Transverse colon (tissue), 4 donors: ENCODE data around the gene NEUROD2.

Experiments used
- EP300 ChIP-seq: sonication (generic); formaldehyde crosslinking; IDR thresholded peaks from one replicate; pipeline ENCODE4 v1.6.1; 2017; ENCODE audit warnings: antibody characterized with exemption, low read depth
- POLR2A ChIP-seq: fragments of 450-650 bp; IDR thresholded peaks from one replicate; pipeline ENCODE4 v1.6.1; 2016; ENCODE audit warnings: antibody characterized with exemption, mild to moderate bottlenecking, moderate library complexity
- POLR2AphosphoS5 ChIP-seq, 3 donors: sonication (generic); formaldehyde crosslinking; IDR thresholded peaks; one replicate each; pipeline ENCODE4 v1.6.1; 2016; ENCODE audit warnings: antibody characterized with exemption in 3 of 3
- TF ChIP-seq, protein P1 (sequence below), 5 experiments: fragments of 200-600 bp in 3 of 5; fragments of 450-650 bp in 2 of 5; sonication (generic) in 3 of 5; IDR thresholded peaks; 1 replicate in 2 of 5; 2 replicates in 3 of 5; pipeline ENCODE4 v1.5.1; 2016 to 2017; ENCODE audit warnings: antibody characterized with exemption in 5 of 5, inconsistent platforms in 3 of 5, mild to moderate bottlenecking in 2 of 5, moderate library complexity in 1 of 5

GRCh38 chr17:39608142-39608981, 642 bp upstream of the NEUROD2 start:
- TF ChIP-seq POLR2AphosphoS5 (IDR thresholded peaks at IDR 0.05) (no peak), POLR2A (no peak), EP300 (no peak)
- TF ChIP-seq, protein P1, sequence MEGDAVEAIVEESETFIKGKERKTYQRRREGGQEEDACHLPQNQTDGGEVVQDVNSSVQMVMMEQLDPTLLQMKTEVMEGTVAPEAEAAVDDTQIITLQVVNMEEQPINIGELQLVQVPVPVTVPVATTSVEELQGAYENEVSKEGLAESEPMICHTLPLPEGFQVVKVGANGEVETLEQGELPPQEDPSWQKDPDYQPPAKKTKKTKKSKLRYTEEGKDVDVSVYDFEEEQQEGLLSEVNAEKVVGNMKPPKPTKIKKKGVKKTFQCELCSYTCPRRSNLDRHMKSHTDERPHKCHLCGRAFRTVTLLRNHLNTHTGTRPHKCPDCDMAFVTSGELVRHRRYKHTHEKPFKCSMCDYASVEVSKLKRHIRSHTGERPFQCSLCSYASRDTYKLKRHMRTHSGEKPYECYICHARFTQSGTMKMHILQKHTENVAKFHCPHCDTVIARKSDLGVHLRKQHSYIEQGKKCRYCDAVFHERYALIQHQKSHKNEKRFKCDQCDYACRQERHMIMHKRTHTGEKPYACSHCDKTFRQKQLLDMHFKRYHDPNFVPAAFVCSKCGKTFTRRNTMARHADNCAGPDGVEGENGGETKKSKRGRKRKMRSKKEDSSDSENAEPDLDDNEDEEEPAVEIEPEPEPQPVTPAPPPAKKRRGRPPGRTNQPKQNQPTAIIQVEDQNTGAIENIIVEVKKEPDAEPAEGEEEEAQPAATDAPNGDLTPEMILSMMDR (IDR thresholded peaks at IDR 0.05): no peak
